Measurements from ENCODE around the gene GIGYF2. TPM values are rescaled to one million over a fixed set of nuclear protein-coding genes. Genes with fewer than 3 reads are reported as not detected.

The GIGYF2 gene
- total and polyA plus RNA-seq, 2 of the 13 experiments (the other 11 are each of a cell fraction or from before 2014, with no cell fraction given) = 44.9 to 73.5 TPM

- TF ChIP-seq ZNF232 (CRISPR knock-in tag; IDR thresholded peaks at IDR 0.05; ENCODE audit: borderline replicate concordance) (no peak), DRAP1 (CRISPR knock-in tag; IDR thresholded peaks at IDR 0.05) (peak; percentile 87), ZNF788 (CRISPR knock-in tag; IDR thresholded peaks at IDR 0.05; ENCODE audit: borderline replicate concordance) (peak; percentile 89; the same call in 1 of the 2 replicates), SYNCRIP (IDR thresholded peaks at IDR 0.05; ENCODE audit: insufficient read depth, low read depth, low read length) (no peak), U2AF2 (IDR thresholded peaks at IDR 0.05; ENCODE audit: low read depth, low read length) (no peak), SRSF4 (IDR thresholded peaks at IDR 0.05; ENCODE audit: low read depth, low read length, poor library complexity, severe bottlenecking) (no peak), CREM (IDR thresholded peaks at IDR 0.05) (peak; percentile 68; the same call in 1 of the 2 replicates), CREM (CRISPR knock-in tag; IDR thresholded peaks at IDR 0.05) (no peak), FOXK1 (CRISPR knock-in tag; IDR thresholded peaks at IDR 0.05; ENCODE audit: borderline replicate concordance, low read depth) (no peak; the same call in 1 of the 2 replicates), FOXO1 (CRISPR knock-in tag; IDR thresholded peaks at IDR 0.05) (peak; percentile 75), MYPOP (CRISPR knock-in tag; IDR thresholded peaks at IDR 0.05) (peak; percentile 93), PRDM10 (CRISPR knock-in tag; IDR thresholded peaks at IDR 0.05; ENCODE audit: low read depth) (peak; percentile 94), PRDM4 (CRISPR knock-in tag; IDR thresholded peaks at IDR 0.05; ENCODE audit: borderline replicate concordance) (no peak), ZMAT5 (CRISPR knock-in tag; IDR thresholded peaks at IDR 0.05; ENCODE audit: borderline replicate concordance, low read depth) (no peak), TFDP2 (CRISPR knock-in tag; IDR thresholded peaks at IDR 0.05) (peak; percentile 65), ATF2 (CRISPR knock-in tag; IDR thresholded peaks at IDR 0.05) (peak; percentile 97), NR2F2 (IDR thresholded peaks at IDR 0.05; ENCODE audit: borderline replicate concordance, low read depth) (peak; percentile 66; the same call in 1 of the 2 replicates), ZEB1 (IDR thresholded peaks at IDR 0.05; ENCODE audit: insufficient replicate concordance, low read depth) (peak; percentile 88), KLF12 (CRISPR knock-in tag; IDR thresholded peaks at IDR 0.05; ENCODE audit: borderline replicate concordance) (no peak)
These were observed 160.0 kb downstream of the GIGYF2 start (continued) for GRCh38 chr2:232857158-232857563.
